RCC 7860 (cell line): ENCODE data around the gene PEDS1.
"Not testable (repeated sequence)": the region's sequence is repeated elsewhere in the genome, so short reads cannot be mapped to it uniquely, and the experiment has no call there.

Experiments used
- DNase-seq: peaks from one replicate; pipeline ENCODE4 v3.0.0-alpha.2; 2015; ENCODE audit warnings: low spot score
- FAIRE-seq: peaks from 2 replicates; lab custom pipeline; 2012; peaks lifted over from hg19 to GRCh38; lab: Jason Lieb, UNC

PEDS1 gene

GRCh38 chr20:50190251-50191064 is 36.9 kb upstream of the PEDS1 start, which contains the start of gene CEBPB:
TSS of gene CEBPB (plus strand) at chr20:50190830. CDS start at chr20:50191034, 204 bp downstream.
- DNase-seq (peak; percentile 77), FAIRE-seq (no peak)

GRCh38 chr20:50189681-50190250 is 36.2 kb upstream of the PEDS1 start:
- no peak for DNase-seq
- FAIRE-seq, result no peak

- FAIRE-seq (no peak), DNase-seq (no peak)
Observed at GRCh38 chr20:50188879-50189680, 35.6 kb upstream of the PEDS1 start.

- no peak for DNase-seq
- FAIRE-seq, result no peak
Observed at GRCh38 chr20:50188287-50188688, 34.8 kb upstream of the PEDS1 start.

GRCh38 chr20:50187403-50188051 is 34.0 kb upstream of the PEDS1 start:
- no peak for DNase-seq
- FAIRE-seq, result no peak

- DNase-seq, result no peak
- FAIRE-seq, result no peak
Observed at GRCh38 chr20:50186987-50187402, 33.5 kb upstream of the PEDS1 start.

GRCh38 chr20:50186151-50186885 is 32.8 kb upstream of the PEDS1 start:
- FAIRE-seq (no peak), DNase-seq (peak; percentile 66)

- FAIRE-seq (no peak), DNase-seq (no peak)
Observed at GRCh38 chr20:50185426-50185825, 31.9 kb upstream of the PEDS1 start.

- no peak for FAIRE-seq
- no peak for DNase-seq
Observed at GRCh38 chr20:50182346-50182745, 28.8 kb upstream of the PEDS1 start.

GRCh38 chr20:50181344-50181743 is 27.8 kb upstream of the PEDS1 start:
- FAIRE-seq (no peak), DNase-seq (no peak)

- not testable (repeated sequence) for DNase-seq, FAIRE-seq
Observed at GRCh38 chr20:50178672-50179071, 25.1 kb upstream of the PEDS1 start.

GRCh38 chr20:50175938-50176933 is 22.7 kb upstream of the PEDS1 start:
- FAIRE-seq (no peak), DNase-seq (no peak)

GRCh38 chr20:50174456-50174855 is 20.9 kb upstream of the PEDS1 start:
- no peak for FAIRE-seq
- DNase-seq, result no peak

- DNase-seq (peak; percentile 60), FAIRE-seq (no peak)
Observed at GRCh38 chr20:50172347-50173013, 19.0 kb upstream of the PEDS1 start.

GRCh38 chr20:50170549-50171220 is 17.2 kb upstream of the PEDS1 start:
- no peak for FAIRE-seq

GRCh38 chr20:50169329-50169823 is 15.9 kb upstream of the PEDS1 start:
- FAIRE-seq (peak; percentile 23), DNase-seq (peak; percentile 66)

More at GRCh38 chr20:50170549-50171220, 17.2 kb upstream of the PEDS1 start:
- no peak for DNase-seq

- FAIRE-seq, result peak; percentile 96
- DNase-seq, result peak; percentile 100
Observed at GRCh38 chr20:50165684-50166554, 12.4 kb upstream of the PEDS1 start.
